NCI-H82 treated with DMSO at 0.1 percent for 48 hours (cell line): ENCODE data around the gene PIGQ.
A peak's percentile ranks its signal among the peaks of the same experiment; 100 is the strongest.

Experiments
- DNase-seq: peaks from one replicate; lab custom pipeline; 2025; ENCODE audit not compliant: unreplicated experiment; lab: John Stamatoyannopoulos, UW

PIGQ gene

DNA sequence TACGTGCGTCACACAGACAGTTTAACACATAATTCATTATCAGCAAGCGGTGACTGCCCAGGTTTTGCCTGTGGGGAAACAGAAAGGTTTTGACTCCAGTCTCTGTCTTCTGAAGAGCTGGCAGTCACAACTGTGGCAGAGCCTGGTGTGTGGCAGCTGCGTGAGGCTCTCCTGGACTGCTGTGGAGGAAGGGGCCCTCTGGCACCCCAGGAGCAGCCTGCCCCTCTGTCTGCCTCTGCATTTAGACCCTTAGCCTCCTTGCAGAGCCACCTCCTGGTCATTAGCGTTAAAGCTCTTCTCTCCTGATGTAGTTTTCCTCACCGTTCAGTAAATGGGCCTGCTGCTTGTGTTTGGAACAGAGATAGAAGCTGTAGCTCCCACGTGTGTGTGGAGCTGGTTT is 31.0 kb downstream of the PIGQ start:
- peak; percentile 20 for DNase-seq

DNA sequence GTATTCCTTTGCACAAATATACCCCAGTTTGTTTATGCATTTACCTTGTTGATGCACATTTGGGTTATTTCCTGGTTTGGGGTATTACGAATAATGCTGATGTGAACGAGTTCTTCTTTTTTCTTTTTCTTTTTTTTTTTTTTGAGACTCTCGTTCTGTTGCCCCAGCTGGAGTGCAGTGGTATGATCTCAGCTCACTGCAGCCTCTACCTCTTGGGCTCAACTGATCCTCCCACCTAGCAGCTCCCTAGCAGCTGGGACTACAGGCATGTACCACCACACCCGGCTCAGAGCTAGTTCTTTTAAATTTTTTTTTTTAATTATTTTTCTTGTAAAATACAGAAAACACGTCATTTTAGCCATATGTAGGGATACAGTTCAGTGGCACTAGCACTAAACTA is 34.2 kb downstream of the PIGQ start:
- no peak for DNase-seq

DNA sequence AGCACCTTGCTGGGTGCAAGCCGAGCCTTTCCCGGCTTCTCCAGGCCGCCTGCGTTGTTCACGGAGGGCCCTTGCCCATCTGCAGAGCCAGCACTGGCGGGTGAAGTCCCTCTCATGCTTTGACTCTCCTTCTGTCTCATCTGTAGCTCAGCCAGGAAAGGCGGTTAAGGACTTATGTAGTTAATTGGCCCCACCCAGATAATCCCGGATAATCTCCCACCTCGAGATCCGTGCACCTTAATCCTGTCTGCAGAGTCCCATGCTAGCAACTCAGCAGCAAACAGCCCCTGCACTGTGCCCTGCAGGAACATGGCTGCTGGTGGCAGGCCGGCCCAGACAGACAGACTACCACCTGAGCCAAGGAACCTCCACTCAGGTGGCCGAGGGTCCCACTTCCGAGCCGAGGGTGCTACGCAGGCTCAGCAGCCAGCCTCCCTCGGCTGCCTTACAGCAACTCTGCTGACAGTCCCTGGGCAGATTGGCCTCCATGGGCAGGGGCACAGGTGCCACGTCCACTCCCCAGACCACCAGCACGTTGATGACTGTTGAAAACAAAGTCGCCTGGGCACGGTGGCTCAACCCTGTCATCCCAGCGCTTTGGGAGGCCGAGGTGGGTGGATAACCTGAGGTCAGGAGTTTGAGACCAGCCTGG is 37.0 kb downstream of the PIGQ start:
- peak; percentile 93 for DNase-seq

DNA sequence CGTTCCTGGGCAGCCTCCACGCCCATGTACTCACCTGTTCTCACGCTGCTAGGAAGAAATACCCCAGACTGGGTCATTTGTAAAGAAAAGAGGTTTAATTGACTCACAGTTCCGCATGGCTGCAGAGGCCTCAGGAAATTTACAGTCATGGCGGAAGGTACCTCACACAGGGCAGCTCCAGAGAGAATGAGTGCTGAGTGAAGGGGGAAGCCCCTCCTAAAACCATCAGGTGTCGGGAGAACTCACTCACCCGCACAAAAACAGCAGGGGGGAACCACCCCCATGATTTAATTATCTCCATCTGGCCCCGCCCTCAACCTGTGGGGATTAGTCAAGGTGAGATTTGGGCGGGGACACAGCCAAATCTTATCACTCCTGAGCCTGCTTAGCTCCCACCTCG is 38.3 kb downstream of the PIGQ start:
- no peak for DNase-seq

DNA sequence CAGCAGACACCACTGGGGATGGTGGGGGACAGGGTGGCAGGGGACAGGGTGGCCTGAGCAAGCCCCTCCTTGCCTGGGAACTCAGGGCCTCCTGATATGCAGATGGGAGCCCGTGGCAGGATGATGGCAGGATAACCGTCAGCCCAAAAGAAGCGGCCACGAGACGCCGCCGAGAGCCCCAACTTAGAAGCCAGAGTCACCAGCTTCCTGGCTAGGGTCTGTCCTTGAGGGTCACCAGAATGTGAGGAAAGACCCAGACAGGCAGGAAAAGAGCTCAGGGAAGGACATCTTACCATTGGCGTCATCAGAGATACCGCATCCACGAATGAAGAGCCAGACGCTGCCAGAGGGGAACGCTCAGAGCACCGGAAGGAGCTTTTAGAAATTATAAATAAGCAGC is 39.5 kb downstream of the PIGQ start:
- no peak for DNase-seq

DNA sequence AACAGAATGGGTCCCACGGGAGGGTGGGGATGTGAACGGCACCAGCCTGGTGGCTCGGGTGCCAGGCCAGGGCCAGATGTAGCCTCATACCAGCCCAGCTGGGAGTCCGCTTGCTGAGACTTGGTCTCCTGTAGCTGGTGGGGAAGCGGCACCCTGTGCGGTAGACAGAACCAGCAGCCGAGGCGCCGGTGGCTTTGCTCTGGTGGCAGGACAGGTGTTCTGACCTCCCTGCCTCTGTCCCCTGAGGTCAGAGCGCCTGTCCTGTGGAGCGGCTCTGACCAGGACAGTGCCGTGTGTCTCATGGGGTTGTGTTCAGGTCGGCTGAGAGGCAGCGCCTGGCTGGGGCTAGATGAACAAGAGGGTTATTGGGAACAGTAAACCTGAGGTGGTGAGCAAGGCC is 40.2 kb downstream of the PIGQ start:
- no peak for DNase-seq

DNA sequence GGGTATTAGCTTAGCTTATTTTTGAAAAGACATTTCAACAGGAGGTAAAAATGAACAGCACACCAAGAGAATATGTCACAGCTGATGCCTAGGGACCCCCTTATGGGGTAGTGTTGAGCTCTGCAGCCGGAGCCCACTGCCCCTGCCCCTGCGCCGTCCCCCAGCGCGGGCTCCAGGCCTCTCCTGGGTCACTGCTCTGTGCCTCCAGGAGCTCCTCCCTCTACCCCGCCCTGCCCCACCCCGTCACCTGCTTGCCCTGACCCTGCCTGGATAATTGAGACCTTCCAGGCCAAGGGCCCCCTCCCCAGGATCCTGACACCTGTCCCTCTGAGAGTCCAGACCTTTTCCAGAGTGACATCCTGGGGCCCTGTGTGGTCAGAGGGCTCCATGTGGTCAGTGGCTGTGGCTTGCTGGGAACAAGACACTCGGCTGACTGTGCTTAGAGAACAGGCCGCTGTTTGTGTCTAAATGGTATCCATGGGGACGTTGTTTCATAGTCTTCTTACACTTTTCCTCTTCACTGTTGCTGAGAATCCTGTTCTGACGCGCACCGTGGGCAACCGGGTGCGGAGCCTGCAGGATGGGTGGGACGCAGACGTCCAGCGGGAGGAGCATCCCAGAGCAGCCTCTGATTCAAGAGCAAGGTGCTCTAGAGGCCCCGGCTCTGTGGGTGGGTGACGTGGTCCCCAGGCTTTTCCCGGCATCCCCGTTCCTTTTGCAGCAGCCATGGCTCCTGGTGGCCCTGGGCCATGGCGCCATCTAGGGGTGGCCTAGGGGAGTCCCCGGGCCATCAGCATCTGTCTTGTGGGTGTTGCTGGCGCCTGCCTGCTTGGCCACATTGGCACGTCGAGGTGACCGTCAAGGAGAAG is 41.0 kb downstream of the PIGQ start:
- DNase-seq = no peak

DNA sequence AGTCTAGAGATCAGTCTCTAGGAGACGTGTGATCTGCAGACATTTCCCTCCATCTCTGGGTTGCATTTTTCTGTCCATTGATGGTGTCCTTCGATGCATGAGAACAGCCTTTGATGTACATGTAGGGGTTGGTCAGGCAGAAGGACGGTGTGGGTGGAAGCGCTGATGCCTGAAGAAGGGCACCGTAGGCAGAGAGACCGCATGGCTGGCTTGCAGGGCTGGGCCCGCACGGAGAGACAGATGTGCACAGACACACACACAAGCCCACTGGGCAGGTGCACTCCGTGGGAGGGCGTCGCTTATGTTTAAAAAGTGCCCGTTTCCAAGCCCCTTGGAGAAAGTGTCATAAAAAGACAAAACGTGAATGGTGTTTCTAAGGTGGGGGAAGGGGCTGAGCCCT is 45.4 kb downstream of the PIGQ start:
- no peak for DNase-seq

DNA sequence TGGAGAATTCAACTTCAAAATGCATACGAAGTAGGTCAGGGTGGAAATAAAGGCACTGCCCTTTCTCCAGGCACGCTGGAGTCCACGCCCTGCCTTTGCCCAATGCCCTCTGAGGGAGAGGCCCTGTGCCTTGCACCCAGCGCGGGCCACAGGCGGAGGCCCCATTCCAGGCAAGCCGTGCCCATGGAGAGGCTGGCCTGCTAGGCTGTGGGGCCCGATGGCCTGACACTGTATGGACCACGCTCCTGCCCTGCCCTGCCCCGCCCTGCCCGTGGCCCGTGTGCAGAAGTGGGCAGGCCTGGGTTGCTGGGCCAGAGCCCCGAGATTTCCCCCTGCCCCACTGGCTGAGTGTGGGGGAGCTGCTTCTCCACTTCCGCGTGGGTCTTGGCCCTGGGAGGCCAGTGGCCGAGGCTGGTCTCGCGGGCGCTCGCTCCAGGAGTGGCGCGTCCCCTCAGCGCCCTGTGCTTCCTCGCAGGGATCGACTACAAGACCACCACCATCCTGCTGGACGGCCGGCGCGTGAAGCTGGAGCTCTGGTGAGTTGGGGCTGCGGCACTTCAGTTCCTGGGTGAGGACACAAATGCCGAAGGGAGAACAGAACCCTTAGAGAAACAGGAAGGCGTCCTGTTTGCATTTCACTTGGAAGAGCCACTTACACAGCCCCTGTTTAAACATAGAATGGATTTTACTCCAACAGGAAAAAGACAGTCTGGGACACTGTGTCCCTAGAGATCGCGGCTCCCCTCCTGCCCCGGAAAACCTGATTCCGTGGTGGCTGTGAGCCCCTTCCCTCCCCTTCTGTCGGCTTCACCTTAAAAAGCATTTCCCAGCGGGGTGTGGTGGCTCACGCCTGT is 47.2 kb downstream of the PIGQ start:
- no peak for DNase-seq

DNA sequence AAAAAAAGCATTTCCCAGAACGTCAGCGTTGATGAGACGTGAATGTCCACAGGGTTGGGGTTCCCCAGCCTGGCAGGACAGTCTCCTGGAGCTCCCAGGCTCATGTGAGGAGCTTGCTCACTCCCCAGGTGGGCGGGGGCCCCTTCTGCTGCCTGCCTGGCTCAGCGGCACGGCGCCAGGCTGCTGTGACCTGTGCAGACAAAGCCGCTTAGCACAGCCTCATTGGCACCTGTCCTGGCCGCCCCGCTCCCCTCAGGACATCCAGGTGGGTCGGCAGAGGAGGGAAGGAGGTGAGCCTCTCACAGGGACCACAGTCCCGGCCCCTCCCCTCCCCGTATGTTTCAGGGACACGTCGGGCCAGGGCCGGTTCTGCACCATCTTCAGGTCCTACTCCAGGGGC is 48.1 kb downstream of the PIGQ start:
- no peak for DNase-seq

DNA sequence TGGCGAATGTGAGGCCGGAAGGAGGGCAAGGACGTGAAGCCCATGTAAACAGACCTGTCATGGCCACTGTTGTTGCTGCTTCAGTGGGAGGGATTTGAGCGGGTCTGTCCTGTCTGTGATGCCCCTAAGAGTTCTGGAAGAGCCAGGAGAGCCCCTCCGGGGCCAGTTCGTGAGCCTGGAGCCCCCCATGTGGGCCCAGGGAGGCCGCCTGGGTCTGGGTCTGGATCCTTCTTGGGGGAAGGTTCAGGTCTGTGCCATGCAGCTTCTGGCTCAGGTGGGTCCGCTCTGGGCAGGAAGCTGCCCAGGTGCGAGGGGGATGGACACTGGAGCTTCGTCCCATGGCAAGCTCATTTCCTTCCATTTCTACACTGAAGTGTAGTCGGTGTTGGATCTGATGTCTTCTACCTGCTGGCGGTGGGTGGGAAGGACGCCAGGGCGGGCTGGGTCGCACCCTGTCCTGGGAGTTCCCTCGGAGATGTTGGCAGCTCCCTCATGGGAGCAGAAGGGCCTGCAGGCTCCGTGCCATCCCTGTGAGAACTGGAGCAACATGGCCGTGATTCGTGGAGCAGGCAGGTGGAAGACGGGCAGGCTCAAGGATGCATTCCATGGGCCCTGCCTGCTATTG is 49.8 kb downstream of the PIGQ start:
- DNase-seq = no peak

DNA sequence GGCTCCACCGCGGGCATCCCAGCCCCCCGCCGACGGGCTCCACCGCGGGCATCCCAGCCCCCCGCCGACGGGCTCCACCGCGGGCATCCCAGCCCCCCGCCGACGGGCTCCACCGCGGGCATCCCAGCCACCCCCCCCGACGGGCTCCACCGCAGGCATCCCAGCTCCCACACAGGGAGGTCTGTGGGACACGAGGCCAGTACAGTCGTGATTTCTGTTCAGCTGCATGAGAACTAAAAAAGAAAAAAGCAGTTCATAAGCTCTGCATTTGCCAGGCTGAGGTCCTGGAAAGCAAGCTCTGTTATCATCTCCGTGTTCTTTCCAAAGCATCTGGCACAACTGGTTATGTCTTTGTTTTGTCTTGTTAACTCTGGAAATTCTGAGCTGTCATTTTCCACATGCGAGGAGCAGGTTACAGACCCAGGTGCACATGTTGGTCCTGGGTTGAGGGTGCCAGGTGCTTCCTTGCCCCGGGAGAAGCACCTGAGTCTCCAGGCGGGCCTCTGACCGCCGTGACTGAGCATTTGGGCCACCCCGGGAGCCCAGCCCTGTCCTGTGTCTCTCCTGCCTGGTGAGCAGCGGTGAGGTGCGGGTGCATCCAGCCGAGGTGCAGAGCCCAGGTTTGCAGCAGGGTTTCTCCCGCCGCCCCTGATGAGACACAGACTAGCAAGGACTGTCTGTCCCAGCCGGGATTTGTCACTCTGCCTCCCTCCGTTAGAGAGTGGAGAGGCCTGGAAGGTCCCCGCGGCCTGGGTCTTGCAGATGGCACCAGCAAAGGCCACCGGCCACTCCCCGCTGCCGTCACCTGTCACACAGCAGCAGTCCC is 51.1 kb downstream of the PIGQ start:
- DNase-seq = no peak

DNA sequence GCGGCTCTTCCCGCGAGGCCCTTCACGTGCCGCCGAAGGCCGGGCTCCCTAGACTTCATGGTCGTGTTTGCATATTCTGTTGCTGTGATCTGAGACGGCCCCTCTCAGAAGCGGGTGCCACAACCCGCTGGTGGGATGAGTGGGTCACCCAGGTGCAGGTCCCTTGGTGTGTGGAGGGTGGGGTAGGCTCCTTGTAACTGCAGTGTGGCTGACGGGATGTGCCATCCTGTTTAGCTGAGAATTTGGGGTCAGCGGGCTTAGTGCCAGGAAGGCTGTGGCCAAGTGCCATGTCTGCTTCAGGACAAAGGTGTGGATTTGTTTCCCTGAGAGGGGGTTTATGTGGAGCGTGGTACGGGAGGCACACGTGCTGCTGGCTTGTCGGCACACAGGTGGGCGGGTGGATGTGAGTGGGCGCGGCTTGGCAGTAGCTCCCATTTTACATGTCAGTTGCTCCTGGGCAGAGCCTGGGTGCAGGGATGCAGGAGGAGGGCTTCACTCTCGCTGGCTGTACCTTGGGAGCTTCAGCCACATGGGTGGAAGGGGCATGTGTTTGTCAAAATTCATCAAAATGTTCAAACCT is 51.8 kb downstream of the PIGQ start:
- no peak for DNase-seq

DNA sequence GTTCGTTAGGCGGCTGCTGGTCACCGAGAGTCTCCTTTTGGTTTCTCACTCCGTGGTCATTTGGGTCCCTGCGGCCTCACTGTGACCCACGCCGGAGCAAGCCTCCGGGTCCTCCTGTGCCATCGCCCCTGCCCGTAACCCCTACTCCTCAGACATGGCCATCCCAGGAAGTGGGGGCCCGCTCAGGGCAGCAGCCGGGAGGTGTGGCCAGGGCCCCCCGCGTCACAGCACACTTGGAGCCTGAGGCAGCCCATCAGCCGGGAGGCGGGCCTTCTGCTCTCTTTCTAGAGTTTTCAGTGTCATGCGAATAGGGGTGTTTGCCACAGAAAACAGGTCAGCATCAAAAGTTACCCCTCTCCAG is 53.1 kb downstream of the PIGQ start:
- no peak for DNase-seq

DNA sequence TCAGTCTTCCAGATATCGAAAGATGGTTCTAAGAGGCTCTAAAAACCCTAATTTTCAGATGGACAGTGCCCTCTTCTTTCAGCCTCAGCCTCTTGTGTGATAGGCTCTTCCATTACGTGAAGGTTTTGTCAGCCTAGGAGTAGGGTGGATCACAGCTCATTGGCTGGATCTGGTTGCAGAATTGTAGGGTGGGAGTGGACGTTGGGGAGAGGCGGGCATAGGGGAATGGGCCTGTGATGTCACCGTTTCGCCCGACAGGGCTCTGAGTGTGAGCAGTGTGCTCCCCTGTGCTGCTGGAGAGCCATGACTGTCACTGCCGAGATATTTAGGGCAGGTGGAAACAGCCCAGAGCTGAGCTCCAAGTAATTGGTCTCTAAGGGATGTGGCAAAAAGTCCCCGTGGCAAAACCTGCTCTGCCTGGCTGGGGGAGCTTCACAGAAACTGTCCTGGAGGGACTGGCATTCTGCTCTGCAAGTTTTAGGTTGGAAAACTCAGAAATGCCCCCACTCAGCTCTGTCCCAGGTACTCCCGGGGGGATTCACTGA is 54.8 kb downstream of the PIGQ start:
- no peak for DNase-seq

DNA sequence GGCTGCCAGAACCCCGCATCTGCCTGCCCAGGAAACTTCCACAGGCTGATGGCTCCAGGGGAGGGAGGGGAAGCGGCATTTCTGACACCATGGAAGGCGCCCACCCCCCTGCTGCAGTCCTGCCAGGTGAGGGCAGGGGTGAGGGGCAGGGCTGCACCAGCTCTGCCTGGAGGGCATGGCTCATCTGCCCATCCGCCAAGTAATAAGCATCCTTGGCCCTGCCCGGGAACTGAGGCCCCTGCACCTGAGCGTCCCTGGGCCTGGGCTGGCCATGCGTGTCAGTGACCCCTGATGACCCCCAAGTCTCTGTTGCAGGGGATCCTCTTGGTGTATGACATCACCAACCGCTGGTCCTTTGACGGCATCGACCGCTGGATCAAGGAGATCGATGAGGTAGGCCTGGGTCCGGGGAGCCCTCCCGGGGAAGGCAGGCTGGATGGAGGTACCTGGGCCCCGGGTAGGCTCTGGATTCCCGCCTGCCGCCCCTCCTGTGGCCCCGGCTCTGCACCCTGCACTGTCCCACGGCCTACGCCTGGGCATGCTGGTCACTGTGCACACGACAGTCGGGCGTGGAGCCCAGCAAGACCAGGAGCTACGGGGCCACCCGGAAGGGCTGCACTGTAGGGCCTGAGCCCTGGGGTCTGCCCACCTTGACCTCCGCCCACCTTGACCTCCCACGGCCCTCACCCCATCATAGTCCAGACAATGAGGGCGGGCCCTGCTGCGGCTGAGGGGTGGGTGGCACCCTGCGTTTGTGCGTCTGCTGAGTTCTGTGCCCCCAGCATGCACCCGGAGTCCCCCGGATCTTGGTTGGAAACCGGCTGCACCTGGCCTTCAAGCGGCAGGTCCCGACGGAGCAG is 55.6 kb downstream of the PIGQ start:
- DNase-seq = no peak

DNA sequence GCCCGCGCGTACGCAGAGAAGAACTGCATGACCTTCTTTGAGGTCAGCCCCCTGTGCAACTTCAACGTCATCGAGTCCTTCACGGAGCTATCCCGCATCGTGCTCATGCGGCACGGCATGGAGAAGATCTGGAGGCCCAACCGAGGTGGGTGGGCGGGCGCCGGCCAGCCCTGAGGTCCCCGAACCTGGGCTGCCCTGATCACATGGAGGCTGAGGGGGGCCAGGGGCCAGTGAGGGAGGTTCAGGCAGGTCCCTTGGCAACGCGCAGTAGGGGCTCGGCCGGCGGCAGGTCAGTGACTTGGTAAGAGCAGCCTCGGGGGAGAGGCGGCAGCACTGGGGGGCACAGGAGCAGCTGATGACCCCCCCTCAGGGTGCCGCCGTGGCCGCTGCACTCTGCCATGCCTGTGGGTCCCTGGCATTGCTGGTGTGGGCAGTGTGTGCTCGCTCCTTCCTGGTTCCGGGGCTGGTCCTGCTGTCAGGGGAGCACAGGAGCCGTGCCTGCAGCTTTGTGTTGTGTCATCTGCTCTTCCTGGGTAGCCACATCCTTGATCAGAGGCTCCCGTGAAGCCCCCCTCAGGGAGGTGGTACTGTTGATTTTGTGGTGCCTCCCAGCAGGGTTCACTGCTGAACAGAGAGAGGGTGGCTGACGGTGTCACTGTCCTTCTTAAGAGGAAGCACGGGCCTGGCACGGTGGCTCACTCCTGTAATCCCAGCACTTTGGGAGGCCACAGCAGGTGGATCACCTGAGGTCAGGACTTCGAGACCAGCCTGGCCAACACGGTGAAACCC is 56.4 kb downstream of the PIGQ start:
- DNase-seq = no peak

DNA sequence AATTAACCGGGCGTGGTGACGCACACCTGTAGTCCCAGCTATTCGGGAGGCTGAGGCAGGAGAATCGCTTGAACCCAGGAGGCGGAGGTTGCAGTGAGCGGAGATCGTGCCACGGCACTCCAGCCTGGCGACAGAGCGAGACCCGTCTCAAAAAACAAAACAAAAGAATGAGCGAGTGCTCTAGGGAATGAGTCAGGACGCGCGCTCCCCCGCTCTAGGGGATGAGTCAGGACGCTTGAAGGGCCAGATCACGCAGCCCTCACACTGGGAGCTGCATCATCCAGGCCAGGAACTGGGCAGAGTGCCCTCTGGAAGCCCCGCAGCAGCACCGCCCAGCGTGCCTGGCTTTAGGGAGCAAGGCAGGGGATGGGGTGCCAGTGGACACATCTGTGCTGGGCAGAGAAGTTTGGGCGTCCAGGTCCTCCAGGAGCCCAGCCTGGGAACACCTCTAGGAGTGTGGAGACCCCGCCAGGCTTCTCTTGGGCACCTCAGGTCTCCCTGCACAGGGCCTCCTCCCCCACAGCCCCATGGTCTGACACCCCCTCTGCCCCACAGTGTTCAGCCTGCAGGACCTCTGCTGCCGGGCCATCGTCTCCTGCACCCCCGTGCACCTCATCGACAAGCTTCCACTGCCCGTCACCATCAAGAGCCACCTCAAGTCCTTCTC is 57.2 kb downstream of the PIGQ start:
- DNase-seq = no peak
